ENCODE data around the gene NODAL.

The NODAL gene

GRCh38 chr10:70441895-70442309 is 421 bp upstream of the NODAL start:
- H3K4me3 Mint-ChIP-seq: peak overlapping the region; percentile 61

GRCh38 chr10:70440296-70441160 is 953 bp downstream of the NODAL start:
- no peaks in the 10 kb centered on the region for H3K36me3 Mint-ChIP-seq (ENCODE audit: low read depth)
- peaks cover 35% of the 10 kb centered on the region for H3K4me1 Mint-ChIP-seq
- peak overlapping the region; percentile 78 for H3K4me3 Mint-ChIP-seq
- no peak for TF ChIP-seq CTCF (IDR thresholded peaks at IDR 0.05)
- H3K9me3 Mint-ChIP-seq: no peaks in the 10 kb centered on the region
- DNase-seq: peak; percentile 61
- H3K27me3 Mint-ChIP-seq (ENCODE audit: low read depth, poor library complexity): peaks cover 83% of the 10 kb centered on the region
- no peak overlapping the region for H3K27ac Mint-ChIP-seq

More at GRCh38 chr10:70441895-70442309, 421 bp upstream of the NODAL start:
- Mint-ChIP-seq H3K27me3 (ENCODE audit: low read depth, poor library complexity) (peaks cover 78% of the 10 kb centered on the region), H3K4me1 (peaks cover 48% of the 10 kb centered on the region), H3K9me3 (no peaks in the 10 kb centered on the region), H3K36me3 (ENCODE audit: low read depth) (no peaks in the 10 kb centered on the region), H3K27ac (no peak overlapping the region)
- DNase-seq: no peak
- no peak for TF ChIP-seq CTCF (IDR thresholded peaks at IDR 0.05)

DNA sequence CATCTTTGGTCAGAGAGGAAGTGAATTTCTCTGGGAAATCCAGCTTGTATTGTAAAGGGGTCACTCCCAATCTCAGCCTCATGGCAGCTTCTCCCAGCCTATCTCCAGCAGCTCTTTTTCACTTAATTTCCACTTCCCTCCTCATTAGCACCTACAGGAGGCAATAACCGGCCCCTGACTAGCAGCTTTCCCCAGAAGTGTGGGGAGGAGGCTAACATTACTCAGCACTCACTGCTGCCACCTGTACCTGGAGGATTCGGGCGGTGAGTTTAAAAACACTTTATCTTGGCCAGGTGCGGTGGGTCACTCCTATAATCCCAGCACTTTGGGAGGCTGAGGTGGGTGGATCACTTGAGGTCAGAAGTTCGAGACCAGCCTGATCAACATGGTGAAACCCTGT is 3.8 kb downstream of the NODAL start:
- peaks cover 59% of the 10 kb centered on the region for H3K27me3 Mint-ChIP-seq (ENCODE audit: low read depth, poor library complexity)
- no peak overlapping the region for H3K4me3 Mint-ChIP-seq
- no peaks in the 10 kb centered on the region for H3K9me3 Mint-ChIP-seq
- no peak for DNase-seq
- no peak for TF ChIP-seq CTCF (IDR thresholded peaks at IDR 0.05)
- H3K4me1 Mint-ChIP-seq: peaks cover 28% of the 10 kb centered on the region
- H3K27ac Mint-ChIP-seq: no peak overlapping the region
- H3K36me3 Mint-ChIP-seq (ENCODE audit: low read depth): no peaks in the 10 kb centered on the region

DNA sequence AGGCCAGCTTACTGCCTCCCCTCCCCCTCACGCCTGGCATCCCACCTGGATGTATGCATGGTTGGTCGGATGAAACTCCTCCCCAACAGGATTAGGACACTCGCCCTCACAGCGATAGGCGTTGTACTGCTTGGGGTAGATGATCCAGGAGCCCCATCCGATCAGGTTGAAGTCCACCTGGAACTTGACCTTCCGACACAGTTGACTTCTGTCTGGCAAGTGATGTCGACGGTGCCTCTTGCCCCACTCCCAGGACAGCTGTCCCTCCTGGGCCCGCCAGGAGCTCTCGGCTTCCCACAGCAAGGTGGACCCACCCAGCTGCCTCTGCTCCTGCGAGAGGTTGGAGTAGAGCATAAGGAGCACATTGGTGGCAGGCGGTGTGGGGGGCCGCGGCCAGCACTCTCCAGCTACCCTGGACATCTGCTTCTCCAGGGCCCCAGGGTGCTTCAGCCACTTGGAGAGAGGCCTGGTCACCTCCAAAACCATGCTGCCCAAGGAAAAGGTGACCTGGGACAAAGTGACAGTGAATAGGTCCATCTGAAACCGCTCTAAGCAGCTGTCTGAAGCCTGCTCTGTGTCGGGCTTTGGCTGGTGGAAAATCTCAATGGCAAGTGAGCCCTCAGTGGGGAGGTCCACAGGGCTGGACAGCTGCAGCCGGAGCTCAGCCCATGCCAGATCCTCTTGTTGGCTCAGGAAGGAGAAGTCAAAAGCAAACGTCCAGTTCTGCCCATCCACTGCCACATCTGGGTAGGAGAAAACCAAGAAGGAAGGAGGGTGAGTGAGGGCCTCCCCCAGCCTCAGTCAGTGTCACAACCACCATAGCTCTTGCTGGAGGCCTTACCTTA is 6.0 kb downstream of the NODAL start:
- TF ChIP-seq CTCF (IDR thresholded peaks at IDR 0.05): no peak
- no peaks in the 10 kb centered on the region for H3K36me3 Mint-ChIP-seq (ENCODE audit: low read depth)
- H3K4me3 Mint-ChIP-seq: no peak overlapping the region
- H3K4me1 Mint-ChIP-seq: peaks cover 17% of the 10 kb centered on the region
- no peaks in the 10 kb centered on the region for H3K9me3 Mint-ChIP-seq
- DNase-seq: no peak
- H3K27me3 Mint-ChIP-seq (ENCODE audit: low read depth, poor library complexity): peaks cover 37% of the 10 kb centered on the region
- no peak overlapping the region for H3K27ac Mint-ChIP-seq

GRCh38 chr10:70433581-70434280 is 7.8 kb downstream of the NODAL start:
- Mint-ChIP-seq H3K27ac (no peak overlapping the region), H3K4me3 (no peak overlapping the region)

More at GRCh38 chr10:70433581-70434280, 7.8 kb downstream of the NODAL start:
- no peaks in the 10 kb centered on the region for H3K36me3 Mint-ChIP-seq (ENCODE audit: low read depth)
- DNase-seq: no peak
- peaks cover 14% of the 10 kb centered on the region for H3K4me1 Mint-ChIP-seq
- TF ChIP-seq CTCF (IDR thresholded peaks at IDR 0.05): no peak
- H3K27me3 Mint-ChIP-seq (ENCODE audit: low read depth, poor library complexity): peaks cover 19% of the 10 kb centered on the region
- no peaks in the 10 kb centered on the region for H3K9me3 Mint-ChIP-seq

Data from nephron progenitor cell (in vitro differentiated cells).